Measurements from ENCODE around the gene CPNE2.

The CPNE2 gene

GRCh38 chr16:57113664-57114063 is 21.3 kb downstream of the CPNE2 start:
- TF ChIP-seq, protein P1, sequence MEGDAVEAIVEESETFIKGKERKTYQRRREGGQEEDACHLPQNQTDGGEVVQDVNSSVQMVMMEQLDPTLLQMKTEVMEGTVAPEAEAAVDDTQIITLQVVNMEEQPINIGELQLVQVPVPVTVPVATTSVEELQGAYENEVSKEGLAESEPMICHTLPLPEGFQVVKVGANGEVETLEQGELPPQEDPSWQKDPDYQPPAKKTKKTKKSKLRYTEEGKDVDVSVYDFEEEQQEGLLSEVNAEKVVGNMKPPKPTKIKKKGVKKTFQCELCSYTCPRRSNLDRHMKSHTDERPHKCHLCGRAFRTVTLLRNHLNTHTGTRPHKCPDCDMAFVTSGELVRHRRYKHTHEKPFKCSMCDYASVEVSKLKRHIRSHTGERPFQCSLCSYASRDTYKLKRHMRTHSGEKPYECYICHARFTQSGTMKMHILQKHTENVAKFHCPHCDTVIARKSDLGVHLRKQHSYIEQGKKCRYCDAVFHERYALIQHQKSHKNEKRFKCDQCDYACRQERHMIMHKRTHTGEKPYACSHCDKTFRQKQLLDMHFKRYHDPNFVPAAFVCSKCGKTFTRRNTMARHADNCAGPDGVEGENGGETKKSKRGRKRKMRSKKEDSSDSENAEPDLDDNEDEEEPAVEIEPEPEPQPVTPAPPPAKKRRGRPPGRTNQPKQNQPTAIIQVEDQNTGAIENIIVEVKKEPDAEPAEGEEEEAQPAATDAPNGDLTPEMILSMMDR (IDR thresholded peaks at IDR 0.05; ENCODE audit: control insufficient read depth, extremely low read depth, insufficient read depth): no peak

GRCh38 chr16:57115168-57115513 is 22.8 kb downstream of the CPNE2 start:
- H3K4me3 ChIP-seq (ENCODE audit: low read depth, low read length): no peak overlapping the region
- TF ChIP-seq, protein P1 (IDR thresholded peaks at IDR 0.05; ENCODE audit: control insufficient read depth, extremely low read depth, insufficient read depth): no peak
- no peak for DNase-seq (ENCODE audit: low read depth)

More at GRCh38 chr16:57113664-57114063, 21.3 kb downstream of the CPNE2 start:
- H3K4me3 ChIP-seq (ENCODE audit: low read depth, low read length): no peak overlapping the region
- no peak for DNase-seq (ENCODE audit: low read depth)

GRCh38 chr16:57115514-57116182 is 23.3 kb downstream of the CPNE2 start:
- TF ChIP-seq, protein P1 (IDR thresholded peaks at IDR 0.05; ENCODE audit: control insufficient read depth, extremely low read depth, insufficient read depth): no peak
- no peak overlapping the region for H3K4me3 ChIP-seq (ENCODE audit: low read depth, low read length)
- DNase-seq (ENCODE audit: low read depth): no peak

- TF ChIP-seq, protein P1 (IDR thresholded peaks at IDR 0.05; ENCODE audit: control insufficient read depth, extremely low read depth, insufficient read depth): no peak
- DNase-seq (ENCODE audit: low read depth): no peak
- no peak overlapping the region for H3K4me3 ChIP-seq (ENCODE audit: low read depth, low read length)
These were observed 26.2 kb downstream of the CPNE2 start for GRCh38 chr16:57118461-57119084.

- TF ChIP-seq, protein P1 (IDR thresholded peaks at IDR 0.05; ENCODE audit: control insufficient read depth, extremely low read depth, insufficient read depth): no peak
- no peak overlapping the region for H3K4me3 ChIP-seq (ENCODE audit: low read depth, low read length)
- no peak for DNase-seq (ENCODE audit: low read depth)
These were observed 31.0 kb downstream of the CPNE2 start for GRCh38 chr16:57123216-57123973.

GRCh38 chr16:57123974-57124674 is 31.7 kb downstream of the CPNE2 start:
- no peak overlapping the region for H3K4me3 ChIP-seq (ENCODE audit: low read depth, low read length)
- TF ChIP-seq, protein P1 (IDR thresholded peaks at IDR 0.05; ENCODE audit: control insufficient read depth, extremely low read depth, insufficient read depth): no peak
- no peak for DNase-seq (ENCODE audit: low read depth)
